Mesenchymal stem cell (in vitro differentiated cells and primary cell): Measurements from ENCODE around the gene PPP1R1A.

Experiments
- DNase-seq: peaks from one replicate; pipeline ENCODE4 v3.0.0-alpha.2; 2013
- H2AFZ ChIP-seq: one replicate; pipeline ENCODE4 v1.6.1; 2013; ENCODE audit warnings: low read depth, mild to moderate bottlenecking, control low read depth, inconsistent platforms, low read length, moderate library complexity
- H2AK5ac ChIP-seq: 2 replicates; pipeline ENCODE4 v1.6.1; 2013; ENCODE audit warnings: low read length, moderate library complexity, mild to moderate bottlenecking, inconsistent platforms; ENCODE audit not compliant: severe bottlenecking
- H2BK120ac ChIP-seq: one replicate; pipeline ENCODE4 v1.6.1; 2013; ENCODE audit warnings: low read depth, mild to moderate bottlenecking, inconsistent platforms, low read length, moderate library complexity
- H2BK12ac ChIP-seq, 2 experiments: one replicate each; pipeline ENCODE4 v1.6.1; 2013; ENCODE audit warnings: inconsistent platforms in 2 of 2, low read length in 2 of 2, mild to moderate bottlenecking in 2 of 2, moderate library complexity in 2 of 2, control low read depth in 1 of 2
- H2BK15ac ChIP-seq: one replicate; pipeline ENCODE4 v1.6.1; 2013; ENCODE audit warnings: mild to moderate bottlenecking, low read depth, inconsistent platforms; ENCODE audit not compliant: poor library complexity, severe bottlenecking
- H2BK5ac ChIP-seq: 2 replicates; pipeline ENCODE4 v1.6.1; 2013; ENCODE audit warnings: low read depth, mild to moderate bottlenecking, low read length, control low read depth, inconsistent platforms; ENCODE audit not compliant: poor library complexity, severe bottlenecking
- H3K14ac ChIP-seq, 2 experiments: one replicate each; pipeline ENCODE4 v1.6.1; 2013; ENCODE audit warnings: inconsistent platforms in 2 of 2, low read length in 2 of 2, control low read depth in 1 of 2, mild to moderate bottlenecking in 1 of 2, moderate library complexity in 1 of 2
- H3K18ac ChIP-seq, 2 experiments: one replicate each; pipeline ENCODE4 v1.6.1; 2013; ENCODE audit warnings: inconsistent platforms in 2 of 2, low read length in 2 of 2, control low read depth in 1 of 2, low read depth in 1 of 2, mild to moderate bottlenecking in 1 of 2
- H3K23ac ChIP-seq, 2 experiments: one replicate each; pipeline ENCODE4 v1.6.1; 2013; ENCODE audit warnings: inconsistent platforms in 2 of 2, low read length in 2 of 2, mild to moderate bottlenecking in 2 of 2, moderate library complexity in 2 of 2, control low read depth in 1 of 2
- H3K27ac ChIP-seq: 2 replicates; pipeline ENCODE4 v1.5.1; 2013; ENCODE audit warnings: mild to moderate bottlenecking, moderate library complexity, low read length, control low read depth, inconsistent platforms; ENCODE audit not compliant: poor library complexity, severe bottlenecking
- H3K27me3 ChIP-seq, 2 experiments: 2 replicates each; pipeline versions ENCODE4 v1.6.1 to v1.7.0; 2013; ENCODE audit warnings: low read length in 2 of 2, mild to moderate bottlenecking in 2 of 2, moderate library complexity in 2 of 2, control low read depth in 1 of 2, inconsistent platforms in 1 of 2; ENCODE audit not compliant: control insufficient read depth in 1 of 2, insufficient read depth in 1 of 2
- H3K36me3 ChIP-seq, 2 experiments: 2 replicates each; pipeline versions ENCODE4 v1.6.1 to v1.7.0; 2013; ENCODE audit warnings: low read length in 2 of 2, control low read depth in 1 of 2, inconsistent platforms in 1 of 2, low read depth in 1 of 2, mild to moderate bottlenecking in 1 of 2; ENCODE audit not compliant: insufficient read depth in 2 of 2, control insufficient read depth in 1 of 2
- H3K4ac ChIP-seq, 2 experiments: one replicate each; pipeline ENCODE4 v1.6.1; 2013; ENCODE audit warnings: inconsistent platforms in 2 of 2, low read length in 2 of 2, mild to moderate bottlenecking in 2 of 2, moderate library complexity in 2 of 2, control low read depth in 1 of 2, low read depth in 1 of 2
- H3K4me1 ChIP-seq: 2 replicates; pipeline ENCODE4 v1.6.1; 2013; ENCODE audit warnings: low read depth, low read length, control low read depth; ENCODE audit not compliant: control insufficient read depth, insufficient read depth
- H3K4me2 ChIP-seq: 2 replicates; pipeline ENCODE4 v1.6.1; 2013; ENCODE audit warnings: low read length, mild to moderate bottlenecking, inconsistent platforms; ENCODE audit not compliant: poor library complexity, severe bottlenecking
- H3K4me3 ChIP-seq, 2 experiments: 2 replicates each; pipeline versions ENCODE4 v1.5.1 to v1.7.0; 2013; ENCODE audit warnings: low read length in 2 of 2, mild to moderate bottlenecking in 2 of 2, control low read depth in 1 of 2, low read depth in 1 of 2; ENCODE audit not compliant: insufficient read depth in 1 of 2
- H3K79me1 ChIP-seq: replicated peaks from 2 replicates; pipeline ENCODE4 v1.6.1; 2013; ENCODE audit warnings: mild to moderate bottlenecking, control low read depth, low read length, inconsistent platforms; ENCODE audit not compliant: poor library complexity, severe bottlenecking
- H3K9ac ChIP-seq: 2 replicates; pipeline ENCODE4 v1.7.0; 2013; ENCODE audit warnings: mild to moderate bottlenecking, low read length, moderate library complexity
- H3K9me3 ChIP-seq: 2 replicates; pipeline ENCODE4 v1.7.0; 2013; ENCODE audit warnings: mild to moderate bottlenecking, low read length; ENCODE audit not compliant: control insufficient read depth
- H4K8ac ChIP-seq: one replicate; pipeline ENCODE4 v1.6.1; 2013; ENCODE audit warnings: inconsistent platforms, mild to moderate bottlenecking, low read length, moderate library complexity
- H4K91ac ChIP-seq: one replicate; pipeline ENCODE4 v1.6.1; 2013; ENCODE audit warnings: mild to moderate bottlenecking, low read length, inconsistent platforms
- WGBS: methylation state at CpG from one replicate; pipeline ENCODE4 v1.1.7; 2013; ENCODE audit warnings: mixed read lengths; 5-methylcytosine and 5-hydroxymethylcytosine counted together

PPP1R1A gene

GRCh38 chr12:54541751-54542290 lies 46.6 kb downstream of the PPP1R1A start:
- Histone ChIP-seq H3K4me2 (no peak overlapping the region), H3K27me3 (peaks cover 40 to 73% of the 10 kb centered on the region in 2 experiments), H2BK5ac (no peak overlapping the region), H3K4me3 (no peak overlapping the region), H3K9ac (no peak overlapping the region), H3K79me1 (no peaks in the 10 kb centered on the region), H3K23ac (no peak overlapping the region), H2BK12ac (no peak overlapping the region), H3K4ac (no peak overlapping the region), H3K9me3 (no peaks in the 10 kb centered on the region), H3K14ac (no peak overlapping the region), H2BK120ac (no peak overlapping the region), H2AFZ (no peak overlapping the region), H4K91ac (no peak overlapping the region), H2AK5ac (no peak overlapping the region), H4K8ac (no peak overlapping the region), H3K27ac (no peak overlapping the region), H2BK15ac (no peak overlapping the region), H3K18ac (no peak overlapping the region), H3K36me3 (no peaks in the 10 kb centered on the region), H3K4me1 (no peaks in the 10 kb centered on the region)
- WGBS, result 66% methylated on average over 5 of the region's 5 CpGs
- DNase-seq, result no peak

- H3K36me3 ChIP-seq, result no peaks in the 10 kb centered on the region
- 8% methylated on average over 2 of the region's 3 CpGs for WGBS
- H3K4me3 ChIP-seq, result no peak overlapping the region
- H3K4ac ChIP-seq, result no peak overlapping the region
- H2BK15ac ChIP-seq, result no peak overlapping the region
- no peak overlapping the region for H4K8ac ChIP-seq
- no peak overlapping the region for H3K27ac ChIP-seq
- H3K14ac ChIP-seq, result no peak overlapping the region
- H3K9me3 ChIP-seq, result no peaks in the 10 kb centered on the region
- H2BK5ac ChIP-seq, result no peak overlapping the region
- H2AFZ ChIP-seq, result no peak overlapping the region
- H3K4me2 ChIP-seq, result no peak overlapping the region
- no peak overlapping the region for H3K18ac ChIP-seq
- no peak overlapping the region for H4K91ac ChIP-seq
- H3K23ac ChIP-seq, result no peak overlapping the region
- no peak for DNase-seq
- no peaks in the 10 kb centered on the region for H3K79me1 ChIP-seq
- H2BK12ac ChIP-seq, result no peak overlapping the region
- H3K9ac ChIP-seq, result no peak overlapping the region
- H2BK120ac ChIP-seq, result no peak overlapping the region
- no peaks in the 10 kb centered on the region for H3K4me1 ChIP-seq
- peaks cover 12 to 62% of the 10 kb centered on the region in 2 experiments for H3K27me3 ChIP-seq
- H2AK5ac ChIP-seq, result no peak overlapping the region
Measured at GRCh38 chr12:54538136-54538700, 50.2 kb downstream of the PPP1R1A start.

DNA sequence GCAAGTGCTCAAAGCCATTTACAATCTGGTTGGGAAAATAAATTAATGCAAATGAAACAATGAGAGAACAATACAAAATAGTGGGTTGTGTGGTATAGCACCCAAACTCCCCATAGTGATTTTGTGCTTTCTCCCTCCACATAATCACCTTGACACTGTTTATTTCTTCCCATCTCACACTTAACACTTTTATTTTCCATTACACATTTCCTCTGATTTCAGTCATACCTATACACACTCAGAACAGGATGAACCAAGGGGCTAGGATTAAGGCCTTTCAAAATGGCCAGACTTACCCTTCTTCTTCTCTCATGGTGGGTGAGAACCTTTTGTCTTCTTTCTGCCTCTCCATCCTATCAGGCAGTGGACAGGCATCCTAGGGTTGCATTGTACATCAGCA lies 53.0 kb downstream of the PPP1R1A start:
- Histone ChIP-seq H3K36me3 (no peaks in the 10 kb centered on the region), H3K14ac (no peak overlapping the region), H4K91ac (no peak overlapping the region)

DNA sequence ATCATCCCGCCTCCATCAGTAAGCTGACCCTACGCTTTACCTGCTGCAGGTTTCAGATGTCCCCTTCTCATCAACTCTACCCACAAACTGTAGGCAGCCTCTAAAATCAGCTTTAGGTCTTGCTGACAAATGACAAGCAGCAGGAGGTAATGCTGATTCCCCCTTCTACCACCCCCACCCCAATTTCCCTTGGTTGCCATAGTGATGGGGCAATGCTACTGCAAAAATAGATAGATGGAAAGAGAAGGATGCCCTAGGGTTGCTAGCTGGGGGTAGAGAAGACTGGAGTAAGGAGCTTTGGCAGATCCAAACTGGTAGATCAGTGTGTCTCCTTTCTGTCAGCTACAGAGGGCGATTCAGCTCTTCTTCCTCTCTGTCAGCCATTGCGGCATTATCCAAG lies 58.9 kb downstream of the PPP1R1A start:
- no peak overlapping the region for H2AFZ ChIP-seq
- H3K23ac ChIP-seq, result no peak overlapping the region
- H2AK5ac ChIP-seq, result no peak overlapping the region
- H2BK12ac ChIP-seq, result no peak overlapping the region
- no peak overlapping the region for H3K4ac ChIP-seq
- H2BK5ac ChIP-seq, result no peak overlapping the region
- no peak overlapping the region for H3K4me3 ChIP-seq
- H2BK15ac ChIP-seq, result no peak overlapping the region
- no peak overlapping the region for H3K9ac ChIP-seq
- no peak overlapping the region for H3K18ac ChIP-seq
- H3K27ac ChIP-seq, result no peak overlapping the region
- H3K36me3 ChIP-seq, result no peaks in the 10 kb centered on the region
- H3K9me3 ChIP-seq, result no peaks in the 10 kb centered on the region
- no peaks in the 10 kb centered on the region for H3K79me1 ChIP-seq
- no peak overlapping the region for H3K14ac ChIP-seq
- WGBS, result 91% methylated on average over 3 of the region's 4 CpGs
- no peak for DNase-seq
- no peak overlapping the region for H2BK120ac ChIP-seq
- no peaks in the 10 kb centered on the region for H3K4me1 ChIP-seq
- no peak overlapping the region for H3K4me2 ChIP-seq
- H4K8ac ChIP-seq, result no peak overlapping the region
- H3K27me3 ChIP-seq, result peaks cover 65 to 84% of the 10 kb centered on the region in 2 experiments
- H4K91ac ChIP-seq, result no peak overlapping the region

More for the DNA sequence above, 53.0 kb downstream of the PPP1R1A start:
- Histone ChIP-seq H2BK12ac (no peak overlapping the region), H3K23ac (no peak overlapping the region), H3K4ac (no peak overlapping the region), H2BK5ac (no peak overlapping the region), H2BK120ac (no peak overlapping the region), H3K9me3 (no peaks in the 10 kb centered on the region), H3K4me3 (no peak overlapping the region), H2AK5ac (no peak overlapping the region), H2AFZ (no peak overlapping the region), H3K18ac (no peak overlapping the region), H2BK15ac (no peak overlapping the region), H3K4me1 (no peaks in the 10 kb centered on the region), H3K79me1 (no peaks in the 10 kb centered on the region), H4K8ac (no peak overlapping the region), H3K27ac (no peak overlapping the region), H3K9ac (no peak overlapping the region), H3K4me2 (no peak overlapping the region), H3K27me3 (peaks cover 33 to 61% of the 10 kb centered on the region in 2 experiments)
- no peak for DNase-seq
